ENCODE data around the gene WASF3.
A peak's percentile ranks its signal among the peaks of the same experiment; 100 is the strongest.
"Not testable (repeated sequence)": the region's sequence is repeated elsewhere in the genome, so short reads cannot be mapped to it uniquely, and the experiment has no call there.

The WASF3 gene

GRCh38 chr13:26721251-26722121 is 164.0 kb downstream of the WASF3 start:
- peak; percentile 28 to 88 for DNase-seq (ENCODE audit: low read depth in 1 of 2, low spot score in 1 of 2)
- TF ChIP-seq CTCF (IDR thresholded peaks at IDR 0.05; ENCODE audit: insufficient read depth, low read length) = no peak
- peak; percentile 93 for TF ChIP-seq POLR2AphosphoS5 (IDR thresholded peaks at IDR 0.05; ENCODE audit: low read depth)
- TF ChIP-seq REST (IDR thresholded peaks at IDR 0.05; ENCODE audit: insufficient replicate concordance, low read depth) = peak; percentile 33
- TF ChIP-seq GABPA (IDR thresholded peaks at IDR 0.05; ENCODE audit: low read depth) = peak; percentile 45; the same call in 1 of the 2 replicates
- peak overlapping the region; percentile 86 for H3K27ac ChIP-seq (replicated peaks)
- H3K27me3 ChIP-seq (ENCODE audit: insufficient read depth, poor library complexity, severe bottlenecking) = no peaks in the 10 kb centered on the region
- no peak overlapping the region for H3K4me3 ChIP-seq (replicated peaks; ENCODE audit: insufficient read depth, low read length)

GRCh38 chr13:26722321-26722720 is 164.8 kb downstream of the WASF3 start:
- TF ChIP-seq SPI1 (IDR thresholded peaks at IDR 0.05; ENCODE audit: borderline replicate concordance, low read depth) (no peak), POLR2AphosphoS5 (IDR thresholded peaks at IDR 0.05; ENCODE audit: low read depth) (no peak), GABPA (IDR thresholded peaks at IDR 0.05; ENCODE audit: low read depth) (no peak), CTCF (IDR thresholded peaks at IDR 0.05; ENCODE audit: insufficient read depth, low read length) (no peak)
- Histone ChIP-seq H3K4me3 (replicated peaks; ENCODE audit: insufficient read depth, low read length) (no peak overlapping the region), H3K27ac (replicated peaks) (peak overlapping the region; percentile 86), H3K27me3 (ENCODE audit: insufficient read depth, poor library complexity, severe bottlenecking) (no peaks in the 10 kb centered on the region)
- DNase-seq (ENCODE audit: low read depth in 1 of 2, low spot score in 1 of 2) = no peak

- H3K4me3 ChIP-seq (replicated peaks; ENCODE audit: insufficient read depth, low read length); DNase-seq (ENCODE audit: low read depth in 1 of 2, low spot score in 1 of 2); H3K27me3 ChIP-seq (ENCODE audit: insufficient read depth, poor library complexity, severe bottlenecking); H3K27ac ChIP-seq (replicated peaks): not testable (repeated sequence)
Observed at GRCh38 chr13:26723620-26724019, 166.1 kb downstream of the WASF3 start.

- Histone ChIP-seq H3K27ac (replicated peaks) (no peak overlapping the region), H3K4me3 (replicated peaks; ENCODE audit: insufficient read depth, low read length) (no peak overlapping the region), H3K27me3 (ENCODE audit: insufficient read depth, poor library complexity, severe bottlenecking) (no peaks in the 10 kb centered on the region)
- no peak for TF ChIP-seq GABPA (IDR thresholded peaks at IDR 0.05; ENCODE audit: low read depth)
- DNase-seq (ENCODE audit: low read depth in 1 of 2, low spot score in 1 of 2) = no peak
Observed at GRCh38 chr13:26726684-26727083, 169.2 kb downstream of the WASF3 start.

GRCh38 chr13:26727122-26727521 is 169.6 kb downstream of the WASF3 start:
- Histone ChIP-seq H3K27ac (replicated peaks) (no peak overlapping the region), H3K4me3 (replicated peaks; ENCODE audit: insufficient read depth, low read length) (no peak overlapping the region), H3K27me3 (ENCODE audit: insufficient read depth, poor library complexity, severe bottlenecking) (no peaks in the 10 kb centered on the region)
- no peak for TF ChIP-seq CTCF (IDR thresholded peaks at IDR 0.05; ENCODE audit: insufficient read depth, low read length)
- TF ChIP-seq GABPA (IDR thresholded peaks at IDR 0.05; ENCODE audit: low read depth) = no peak
- TF ChIP-seq SPI1 (IDR thresholded peaks at IDR 0.05; ENCODE audit: borderline replicate concordance, low read depth) = no peak
- no peak for TF ChIP-seq REST (IDR thresholded peaks at IDR 0.05; ENCODE audit: insufficient replicate concordance, low read depth)
- TF ChIP-seq POLR2AphosphoS5 (IDR thresholded peaks at IDR 0.05; ENCODE audit: low read depth) = no peak
- DNase-seq (ENCODE audit: low read depth in 1 of 2, low spot score in 1 of 2) = no peak
